Measurements from ENCODE around the gene NCKIPSD. TPM values are rescaled to one million over a fixed set of nuclear protein-coding genes. Genes with fewer than 3 reads are reported as not detected.

Gene NCKIPSD
- total RNA-seq, 4 donors from 2014 or later: 13.2 to 33.1 (median 19.4) TPM

DNA sequence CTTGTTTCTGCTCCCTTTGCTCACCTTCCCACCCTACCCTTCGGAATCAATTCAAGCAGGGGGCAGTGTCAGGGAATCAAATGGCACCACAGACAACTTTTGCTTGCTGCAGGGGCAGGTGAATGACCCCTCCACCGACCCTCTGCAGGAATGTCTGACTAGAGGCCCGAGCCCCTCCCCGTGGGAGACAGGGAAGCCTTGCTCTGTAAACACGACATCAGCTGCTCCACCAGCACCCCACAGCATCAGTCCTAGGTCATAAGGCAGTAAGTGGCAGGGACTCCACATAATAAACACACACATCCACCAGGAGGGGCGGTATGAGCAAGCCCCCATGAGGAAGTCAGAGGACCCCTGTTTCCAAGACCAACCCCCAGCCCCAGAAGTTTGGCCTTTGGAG, 48.4 kb downstream of the NCKIPSD start:
- Histone ChIP-seq H3K9me3 (no peaks in the 10 kb centered on the region), H3K4me3 (no peak overlapping the region), H3K4me1 (peaks cover 16 to 24% of the 10 kb centered on the region in 2 donors), H3K27ac (peak overlapping the region in 1 of 4 donors; percentile 92), H3K36me3 (peaks cover 0 to 7% of the 10 kb centered on the region in 2 donors), H3K27me3 (no peaks in the 10 kb centered on the region)
- intact Hi-C loops (cut with DNase I; ENCODE audit: low total_unique reads) (no loop called here), in situ Hi-C loops (cut with MboI; ENCODE audit: low sequenced_read_pairs in 4 of 4) (no loop called here)
- TF ChIP-seq, protein P1, sequence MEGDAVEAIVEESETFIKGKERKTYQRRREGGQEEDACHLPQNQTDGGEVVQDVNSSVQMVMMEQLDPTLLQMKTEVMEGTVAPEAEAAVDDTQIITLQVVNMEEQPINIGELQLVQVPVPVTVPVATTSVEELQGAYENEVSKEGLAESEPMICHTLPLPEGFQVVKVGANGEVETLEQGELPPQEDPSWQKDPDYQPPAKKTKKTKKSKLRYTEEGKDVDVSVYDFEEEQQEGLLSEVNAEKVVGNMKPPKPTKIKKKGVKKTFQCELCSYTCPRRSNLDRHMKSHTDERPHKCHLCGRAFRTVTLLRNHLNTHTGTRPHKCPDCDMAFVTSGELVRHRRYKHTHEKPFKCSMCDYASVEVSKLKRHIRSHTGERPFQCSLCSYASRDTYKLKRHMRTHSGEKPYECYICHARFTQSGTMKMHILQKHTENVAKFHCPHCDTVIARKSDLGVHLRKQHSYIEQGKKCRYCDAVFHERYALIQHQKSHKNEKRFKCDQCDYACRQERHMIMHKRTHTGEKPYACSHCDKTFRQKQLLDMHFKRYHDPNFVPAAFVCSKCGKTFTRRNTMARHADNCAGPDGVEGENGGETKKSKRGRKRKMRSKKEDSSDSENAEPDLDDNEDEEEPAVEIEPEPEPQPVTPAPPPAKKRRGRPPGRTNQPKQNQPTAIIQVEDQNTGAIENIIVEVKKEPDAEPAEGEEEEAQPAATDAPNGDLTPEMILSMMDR (IDR thresholded peaks at IDR 0.05 in 4 of 5, conservative IDR thresholded peaks at IDR 0.05 in 1 of 5): no peak
- TF ChIP-seq POLR2A (IDR thresholded peaks at IDR 0.05): no peak
- DNase-seq (no peak), ATAC-seq (no peak)

DNA sequence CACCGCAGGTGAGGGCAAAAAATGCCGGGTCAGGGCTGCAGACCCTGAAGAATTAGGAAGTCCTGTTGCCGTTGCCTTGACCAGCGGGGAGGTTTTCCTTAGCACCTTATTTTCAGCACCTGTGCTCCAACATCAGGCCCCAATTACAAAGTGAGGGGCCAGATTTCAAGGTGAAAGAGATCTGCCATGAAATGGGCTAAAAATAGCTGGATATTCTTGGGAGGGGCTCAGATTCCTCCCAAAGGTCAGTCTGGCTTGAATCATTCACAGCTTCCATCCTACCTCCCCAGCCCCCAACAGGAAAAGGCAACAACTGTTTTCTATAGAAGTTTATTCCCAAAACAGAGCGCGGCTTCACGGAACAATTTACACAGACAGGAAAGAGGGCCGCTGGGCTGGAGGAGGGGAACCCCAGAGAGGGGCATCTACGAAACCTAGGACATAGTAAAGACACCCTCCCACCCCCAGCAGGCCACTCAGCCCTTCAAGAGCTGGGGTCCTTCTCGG, 49.5 kb downstream of the NCKIPSD start:
- DNase-seq (no peak), ATAC-seq (no peak)
- Histone ChIP-seq H3K27me3 (no peaks in the 10 kb centered on the region), H3K27ac (peak overlapping the region; percentile 84 to 92 (median 90)), H3K9me3 (no peaks in the 10 kb centered on the region), H3K36me3 (peaks cover 0 to 18% of the 10 kb centered on the region in 2 donors), H3K4me3 (peak overlapping the region; percentile 60 to 97 (median 84)), H3K4me1 (peaks cover 16 to 24% of the 10 kb centered on the region in 2 donors)
- TF ChIP-seq, protein P1 (IDR thresholded peaks at IDR 0.05 in 4 of 5, conservative IDR thresholded peaks at IDR 0.05 in 1 of 5): no peak
- no peak for TF ChIP-seq POLR2A (IDR thresholded peaks at IDR 0.05)
- intact Hi-C loops (cut with DNase I; ENCODE audit: low total_unique reads) (no loop called here), in situ Hi-C loops (cut with MboI; ENCODE audit: low sequenced_read_pairs in 4 of 4) (no loop called here)

DNA sequence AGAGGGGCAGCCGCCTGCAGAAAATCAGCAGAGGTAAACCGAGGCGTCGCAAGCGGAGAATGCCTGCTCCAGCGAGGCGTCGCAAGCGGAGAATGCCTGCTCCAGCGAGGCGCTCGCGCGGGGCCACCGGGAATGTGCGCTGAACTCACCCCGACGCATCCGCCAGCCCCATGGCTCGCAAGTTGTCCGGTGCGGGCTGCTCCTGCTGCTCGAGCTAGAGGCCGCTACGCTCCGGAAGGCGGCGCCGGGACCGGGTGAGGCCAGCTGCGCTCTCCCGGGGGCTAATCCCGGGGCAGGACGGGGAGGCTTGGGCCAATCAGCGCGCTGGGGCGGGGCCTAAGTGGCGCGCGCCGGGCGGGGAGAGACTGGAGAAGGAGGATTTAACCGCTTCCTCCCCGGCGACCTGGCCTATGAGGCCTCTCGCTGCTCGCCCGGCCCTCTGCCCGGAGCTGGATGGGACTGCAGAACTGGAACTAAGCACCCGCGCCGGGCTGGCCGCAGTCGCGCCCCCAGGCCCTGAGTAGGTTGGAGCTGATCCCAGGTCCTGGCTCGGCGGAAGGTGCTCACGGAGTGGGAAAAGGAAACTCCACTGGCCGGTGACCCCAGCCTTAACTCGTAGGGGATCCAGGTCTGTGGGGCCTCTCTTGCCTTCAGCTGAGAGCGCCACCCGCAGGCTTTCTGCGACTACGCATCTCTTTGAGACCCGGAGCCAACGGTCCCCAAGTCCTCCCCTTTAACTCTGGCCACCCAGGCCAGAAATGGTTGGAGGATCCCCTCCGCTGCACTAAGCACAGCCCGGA, 50.3 kb downstream of the NCKIPSD start, which contains the start of gene SLC26A6:
Gene SLC26A6, minus strand, starts transcription at position 240 of the 800 bp plus-strand sequence. Its CDS starts 68 bp downstream, at position 172.
- Histone ChIP-seq H3K36me3 (peaks cover 0 to 25% of the 10 kb centered on the region in 2 donors), H3K27me3 (no peaks in the 10 kb centered on the region), H3K4me3 (peak within 1 kb of the TSS; percentile 60 to 97 (median 84)), H3K9me3 (no peaks in the 10 kb centered on the region), H3K4me1 (peaks cover 16 to 24% of the 10 kb centered on the region in 2 donors), H3K27ac (peak within 1 kb of the TSS; percentile 84 to 92 (median 90))
- TF ChIP-seq, protein P1 (IDR thresholded peaks at IDR 0.05 in 4 of 5, conservative IDR thresholded peaks at IDR 0.05 in 1 of 5): peak in 4 of 5 experiments; percentile 30 to 59 (median 53)
- peak; percentile 51 to 68 for TF ChIP-seq POLR2A (IDR thresholded peaks at IDR 0.05)
- peak; percentile 94 to 95 for DNase-seq
- intact Hi-C loops (cut with DNase I; ENCODE audit: low total_unique reads) (loop anchor here (1.0 kb wide), 5 partner anchors 21 to 169 kb away; partner anchors contain the start of genes NCKIPSD and UQCRC1), in situ Hi-C loops (cut with MboI; ENCODE audit: low sequenced_read_pairs in 4 of 4) (no loop called here)
- ATAC-seq: peak; percentile 93 to 94

DNA sequence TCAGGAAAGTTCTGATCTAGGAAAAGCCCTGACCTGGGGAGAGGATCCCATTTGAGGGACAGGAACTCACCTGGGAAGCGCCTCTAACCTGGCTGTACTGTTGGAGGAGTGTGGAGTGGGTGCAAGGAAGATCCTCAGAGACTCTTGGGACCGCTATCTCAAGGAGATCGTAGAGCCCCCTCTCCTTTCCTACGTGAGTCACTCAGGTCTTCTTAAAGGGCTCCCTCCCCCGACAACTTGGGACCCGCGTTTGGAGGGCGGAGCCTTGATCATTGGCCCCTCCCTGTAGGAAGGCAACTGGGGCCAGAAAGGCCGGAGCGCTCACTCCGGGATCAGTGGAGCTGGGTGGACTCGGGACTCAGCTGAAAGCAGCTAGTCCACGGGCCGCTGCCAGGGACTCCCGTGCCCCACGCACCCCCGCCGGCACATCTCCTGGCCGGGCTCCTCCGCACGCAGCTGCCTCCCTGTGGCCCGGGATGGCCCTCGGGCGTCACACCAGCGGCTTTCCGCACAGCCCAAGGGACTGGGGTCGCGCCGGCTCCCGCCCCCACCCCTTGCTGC, 51.0 kb downstream of the NCKIPSD start:
- ATAC-seq: peak; percentile 25 to 29
- intact Hi-C loops (cut with DNase I; ENCODE audit: low total_unique reads): loop anchor here (1.0 kb wide), 5 partner anchors 22 to 168 kb away; partner anchors contain the start of genes NCKIPSD and UQCRC1
- Histone ChIP-seq H3K9me3 (no peaks in the 10 kb centered on the region), H3K36me3 (peaks cover 0 to 32% of the 10 kb centered on the region in 2 donors), H3K4me3 (peak overlapping the region; percentile 60 to 97 (median 84)), H3K4me1 (peaks cover 16 to 24% of the 10 kb centered on the region in 2 donors), H3K27me3 (no peaks in the 10 kb centered on the region), H3K27ac (peak overlapping the region; percentile 84 to 92 (median 90))
- no peak for TF ChIP-seq POLR2A (IDR thresholded peaks at IDR 0.05)
- TF ChIP-seq, protein P1 (IDR thresholded peaks at IDR 0.05 in 4 of 5, conservative IDR thresholded peaks at IDR 0.05 in 1 of 5): no peak
- in situ Hi-C loops (cut with MboI; ENCODE audit: low sequenced_read_pairs in 4 of 4): no loop called here
- DNase-seq: peak; percentile 12 to 51
